Smooth muscle cell (in vitro differentiated cells): ENCODE data around the gene ST14. TPM values are rescaled to one million over a fixed set of nuclear protein-coding genes. Genes with fewer than 3 reads are reported as not detected.

Source experiments
- DNase-seq: peaks from one replicate; lab custom pipeline; 2025; ENCODE audit not compliant: unreplicated experiment; lab: John Stamatoyannopoulos, UW
- H2AFZ ChIP-seq: fragments of 200-600 bp; sonication (generic); 2 replicates; pipeline ENCODE4 v1.6.0; 2016; ENCODE audit warnings: antibody characterized with exemption, low read depth, mild to moderate bottlenecking
- H3F3A ChIP-seq: fragments of 200-600 bp; sonication (generic); 2 replicates; pipeline ENCODE4 v1.6.0; 2017; ENCODE audit warnings: antibody characterized with exemption, low read depth
- H3K27ac ChIP-seq: fragments of 200-600 bp; sonication (generic); 2 replicates; pipeline ENCODE4 v1.5.1; 2016; ENCODE audit warnings: low read depth, mild to moderate bottlenecking
- H3K27me3 ChIP-seq: fragments of 200-600 bp; sonication (generic); 2 replicates; pipeline ENCODE4 v1.6.1; 2016; ENCODE audit warnings: low read depth, mild to moderate bottlenecking
- H3K36me3 ChIP-seq: fragments of 200-600 bp; sonication (generic); 2 replicates; pipeline ENCODE4 v1.5.1; 2016; ENCODE audit warnings: low read depth
- H3K4me1 ChIP-seq: fragments of 200-600 bp; sonication (generic); 2 replicates; pipeline ENCODE4 v1.5.1; 2016; ENCODE audit warnings: low read depth
- H3K4me2 ChIP-seq: fragments of 200-600 bp; sonication (generic); 2 replicates; pipeline ENCODE4 v1.6.0; 2016; ENCODE audit warnings: mild to moderate bottlenecking
- H3K4me3 ChIP-seq: fragments of 200-600 bp; sonication (generic); 2 replicates; pipeline ENCODE4 v1.5.1; 2016; ENCODE audit warnings: mild to moderate bottlenecking
- H3K79me2 ChIP-seq: fragments of 200-600 bp; sonication (generic); 2 replicates; pipeline ENCODE4 v1.6.0; 2016; ENCODE audit warnings: low read depth, mild to moderate bottlenecking
- H3K9ac ChIP-seq: fragments of 200-600 bp; sonication (generic); 2 replicates; pipeline ENCODE4 v1.6.0; 2016; ENCODE audit warnings: low read depth
- H3K9me3 ChIP-seq: fragments of 200-600 bp; sonication (generic); replicated peaks from 2 replicates; pipeline ENCODE4 v1.5.1; 2016; ENCODE audit warnings: low read depth
- H4K20me1 ChIP-seq: fragments of 200-600 bp; sonication (generic); 2 replicates; pipeline ENCODE4 v1.6.0; 2016; ENCODE audit warnings: low read depth
- CTCF ChIP-seq: fragments of 200-600 bp; sonication (generic); IDR thresholded peaks from 2 replicates; pipeline ENCODE4 v1.5.1; 2017; ENCODE audit warnings: borderline replicate concordance, mild to moderate bottlenecking, antibody characterized with exemption; ENCODE audit not compliant: insufficient read depth, poor library complexity, severe bottlenecking
- WGBS: methylation state at CpG from one replicate; pipeline ENCODE4 v1.1.7; 2016; ENCODE audit warnings: low lambda C conversion rate; 5-methylcytosine and 5-hydroxymethylcytosine counted together
- polyA plus RNA-seq: library from polyadenylated mRNA; unstranded; fragments of >200 nt; fragmentation: Nextera tagmentation; extraction: Ambion mirVana; gene quantifications from 2 replicates; pipeline ENCODE4 v1.2.1, GENCODE V29; 2016
- total RNA-seq: library from RNA; depleted of rRNA; stranded (reverse); fragments of >200 nt; gene quantifications from 2 replicates; pipeline ENCODE4 v1.2.3, GENCODE V29; 2014

Gene ST14
- total and polyA plus RNA-seq, 2 experiments from 2014 or later: 2.4 to 7.7 TPM

GRCh38 chr11:130234315-130234714 lies 74.7 kb downstream of the ST14 start:
- no peak overlapping the region for H3K9ac ChIP-seq
- H3K4me2 ChIP-seq: no peak overlapping the region
- H3K27ac ChIP-seq: no peak overlapping the region
- H3K4me1 ChIP-seq: no peaks in the 10 kb centered on the region
- H3K36me3 ChIP-seq: peaks cover 13% of the 10 kb centered on the region
- no peak overlapping the region for H2AFZ ChIP-seq
- H3K27me3 ChIP-seq: no peaks in the 10 kb centered on the region
- no peak for TF ChIP-seq CTCF
- no peaks in the 10 kb centered on the region for H3K79me2 ChIP-seq
- H3K4me3 ChIP-seq: no peak overlapping the region
- no peaks in the 10 kb centered on the region for H3F3A ChIP-seq
- peaks cover 5% of the 10 kb centered on the region for H4K20me1 ChIP-seq
- DNase-seq: no peak
- no peaks in the 10 kb centered on the region for H3K9me3 ChIP-seq

GRCh38 chr11:130237282-130238006 lies 77.9 kb downstream of the ST14 start:
- Histone ChIP-seq H3K4me3 (no peak overlapping the region), H3K9me3 (no peaks in the 10 kb centered on the region), H3F3A (no peaks in the 10 kb centered on the region), H3K79me2 (no peaks in the 10 kb centered on the region), H3K27me3 (no peaks in the 10 kb centered on the region), H3K9ac (no peak overlapping the region), H3K27ac (no peak overlapping the region), H3K4me1 (no peaks in the 10 kb centered on the region), H4K20me1 (peaks cover 21% of the 10 kb centered on the region), H3K36me3 (peaks cover 13% of the 10 kb centered on the region), H3K4me2 (no peak overlapping the region), H2AFZ (no peak overlapping the region)
- WGBS: 88% methylated on average over 6 of the region's 6 CpGs
- no peak for TF ChIP-seq CTCF
- DNase-seq: no peak

- TF ChIP-seq CTCF: no peak
- Histone ChIP-seq H4K20me1 (peaks cover 57% of the 10 kb centered on the region), H3K4me2 (no peak overlapping the region), H3K9me3 (no peaks in the 10 kb centered on the region), H3K27me3 (no peaks in the 10 kb centered on the region), H3K4me3 (no peak overlapping the region), H3K36me3 (peaks cover 4% of the 10 kb centered on the region), H3K27ac (no peak overlapping the region), H3K9ac (no peak overlapping the region), H2AFZ (no peak overlapping the region), H3F3A (no peaks in the 10 kb centered on the region), H3K79me2 (no peaks in the 10 kb centered on the region), H3K4me1 (no peaks in the 10 kb centered on the region)
- DNase-seq: no peak
- WGBS: 97% methylated on average over 2 of the region's 2 CpGs
These were observed 82.1 kb downstream of the ST14 start for GRCh38 chr11:130241713-130242112.

- H3K4me1 ChIP-seq: no peaks in the 10 kb centered on the region
- no peaks in the 10 kb centered on the region for H3K36me3 ChIP-seq
- no peaks in the 10 kb centered on the region for H3K79me2 ChIP-seq
- H3K9me3 ChIP-seq: no peaks in the 10 kb centered on the region
- H3K4me3 ChIP-seq: no peak overlapping the region
- H3F3A ChIP-seq: no peaks in the 10 kb centered on the region
- TF ChIP-seq CTCF: no peak
- no peak overlapping the region for H2AFZ ChIP-seq
- DNase-seq: no peak
- no peaks in the 10 kb centered on the region for H3K27me3 ChIP-seq
- no peak overlapping the region for H3K9ac ChIP-seq
- 86% methylated on average over 2 of the region's 2 CpGs for WGBS
- H4K20me1 ChIP-seq: peaks cover 69% of the 10 kb centered on the region
- H3K4me2 ChIP-seq: no peak overlapping the region
- H3K27ac ChIP-seq: no peak overlapping the region
These were observed 84.2 kb downstream of the ST14 start for GRCh38 chr11:130243816-130244215.
